Cerebellar nuclear complex (tissue), 1 donor: ENCODE data around the gene ETV4.

Experiments used
- DNase-seq, 2 experiments: peaks; one replicate each; lab custom pipeline; 2025; lab: John Stamatoyannopoulos, UW

ETV4 gene

DNA sequence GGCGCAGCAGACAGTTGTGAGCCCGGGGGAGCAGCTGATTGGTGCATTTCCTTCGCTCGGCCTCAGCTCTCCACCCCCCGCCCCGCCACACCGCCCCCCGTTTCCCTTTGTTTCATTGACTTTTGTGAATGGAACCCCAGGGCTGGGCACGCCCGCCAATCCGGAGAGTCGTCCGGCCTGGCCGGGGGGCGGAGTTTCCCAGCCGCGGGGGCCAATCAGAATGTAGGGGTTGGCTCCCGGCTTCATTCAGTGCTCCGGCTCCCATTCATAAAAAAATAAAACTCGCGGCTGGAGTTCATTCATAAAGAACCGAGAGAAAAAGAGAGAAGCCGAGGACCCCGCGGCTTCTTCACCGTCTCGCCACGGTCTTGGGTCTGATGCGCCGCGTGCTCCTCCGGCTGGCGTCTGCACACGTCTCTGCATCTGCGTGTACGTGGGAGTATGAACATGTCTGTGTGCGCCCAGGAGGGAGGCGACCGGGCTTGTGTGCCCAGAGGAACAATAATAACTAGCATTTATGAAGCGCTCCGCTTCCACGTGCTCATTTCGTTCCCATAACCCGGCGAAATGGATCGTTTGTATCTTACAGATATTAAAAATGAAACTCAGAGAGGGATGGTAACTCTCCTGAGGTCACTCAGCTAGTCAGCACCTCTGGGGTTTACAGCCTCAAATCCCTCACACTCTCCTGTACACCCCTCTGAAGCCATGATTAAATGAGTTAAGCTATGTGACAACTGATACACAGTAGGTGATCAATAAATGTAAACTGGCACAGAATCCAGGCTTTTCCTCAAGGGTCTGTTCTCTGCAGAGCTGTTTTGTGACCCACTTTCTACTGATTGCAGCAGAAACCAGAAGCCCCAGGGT lies at the start of gene ETV4:
Gene ETV4, minus strand, starts transcription at position 22 of the 870 bp plus-strand sequence. CDS start 723 bp downstream, outside the sequence.
- DNase-seq = peak in 1 of 2 experiments; percentile 58

DNA sequence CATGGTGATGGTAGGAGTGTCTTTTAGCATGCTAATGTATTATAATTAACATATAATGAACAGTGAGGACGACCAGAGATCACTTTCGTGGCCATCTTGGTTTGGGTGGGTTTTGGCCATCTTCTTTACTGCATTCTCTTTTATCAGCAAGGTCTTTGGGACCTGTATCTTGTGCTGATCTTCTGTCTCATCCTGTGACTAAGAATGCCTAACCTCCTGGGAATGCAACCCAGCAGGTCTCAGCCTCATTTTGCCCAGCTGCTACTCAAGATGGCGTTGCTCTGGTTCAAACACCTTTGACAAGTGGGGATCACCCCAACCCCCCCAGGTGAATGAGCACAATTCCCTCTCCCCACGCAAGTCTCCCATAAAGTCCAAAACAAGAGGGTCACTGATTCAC lies 49.3 kb upstream of the ETV4 start:
- DNase-seq = no peak

GRCh38 chr17:43591779-43592562 lies 45.8 kb upstream of the ETV4 start:
- DNase-seq = no peak

DNA sequence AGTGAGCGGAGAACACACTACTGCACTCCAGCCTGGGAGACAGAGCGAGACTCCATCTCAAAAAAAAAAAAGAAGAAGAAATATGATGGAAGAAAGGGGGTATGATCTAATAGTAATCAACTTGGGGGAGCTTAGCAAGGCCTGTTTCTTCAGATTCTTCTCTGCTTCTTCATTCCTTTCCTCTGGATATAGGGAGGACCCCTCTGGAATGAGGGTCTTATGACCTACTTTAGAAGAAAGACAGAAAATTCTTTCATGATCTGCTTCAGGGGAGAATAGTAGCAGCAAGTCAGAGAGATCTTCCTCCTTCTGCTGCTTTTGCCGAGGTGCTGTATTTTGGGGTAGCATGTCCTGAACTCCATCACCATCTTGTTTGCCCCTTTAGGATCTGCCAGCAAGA lies 44.9 kb upstream of the ETV4 start:
- no peak for DNase-seq

DNA sequence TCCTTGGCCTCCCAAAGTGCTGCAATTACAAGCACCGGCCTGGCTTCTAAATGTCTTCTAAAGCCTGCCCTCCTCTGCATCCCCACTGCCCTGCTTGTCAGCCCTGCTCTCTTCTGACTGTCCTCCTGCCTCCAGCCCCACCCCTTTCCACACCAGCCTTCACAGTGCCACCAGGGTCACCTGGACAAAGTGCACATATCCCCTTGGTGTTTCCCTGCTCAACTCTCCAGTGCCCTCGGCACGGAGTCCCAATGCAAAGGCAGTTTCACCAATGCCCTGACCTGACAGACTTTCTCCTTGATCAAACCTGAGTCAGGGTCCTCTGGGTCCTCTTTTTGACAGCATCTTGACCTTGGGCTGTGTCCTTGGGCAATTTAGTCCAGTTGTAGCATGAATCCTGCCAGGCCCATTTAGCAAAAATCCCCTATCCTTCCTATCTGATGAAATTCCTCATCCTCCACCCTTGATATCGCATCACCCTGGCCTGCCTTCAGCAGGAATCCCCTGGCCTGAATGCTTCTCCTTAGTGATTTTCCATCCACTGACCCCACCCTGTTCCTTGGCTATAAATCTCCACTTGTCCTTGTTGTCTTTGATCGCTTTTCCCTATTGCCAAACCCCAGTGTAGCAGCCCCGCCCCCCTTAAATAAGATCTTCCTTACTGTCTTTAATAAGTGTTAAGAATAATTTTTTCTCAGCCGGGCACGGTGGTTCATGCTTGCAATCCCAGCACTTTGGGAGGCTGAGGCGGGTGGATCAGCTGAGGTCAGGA lies 42.7 kb upstream of the ETV4 start:
- DNase-seq = no peak

DNA sequence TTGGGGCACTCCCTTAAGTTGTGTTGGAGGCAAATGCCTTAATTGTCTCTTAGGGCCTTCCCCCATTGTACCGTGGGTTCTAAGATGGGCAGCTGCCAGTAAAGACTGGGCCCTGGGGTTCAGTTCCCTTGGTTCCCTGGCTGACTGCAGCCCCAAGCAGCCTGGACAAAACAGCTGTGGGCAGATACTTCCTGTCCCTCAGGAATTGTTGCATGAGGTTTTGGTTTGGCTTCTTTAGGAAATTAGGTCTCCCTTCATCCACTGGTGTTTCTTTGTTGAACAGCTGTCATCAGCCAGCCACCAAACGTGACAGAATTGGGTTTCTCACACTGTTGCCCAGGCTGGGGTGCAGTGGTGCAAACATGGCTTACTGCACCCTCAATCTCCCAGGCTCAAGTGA lies 42.0 kb upstream of the ETV4 start:
- no peak for DNase-seq

DNA sequence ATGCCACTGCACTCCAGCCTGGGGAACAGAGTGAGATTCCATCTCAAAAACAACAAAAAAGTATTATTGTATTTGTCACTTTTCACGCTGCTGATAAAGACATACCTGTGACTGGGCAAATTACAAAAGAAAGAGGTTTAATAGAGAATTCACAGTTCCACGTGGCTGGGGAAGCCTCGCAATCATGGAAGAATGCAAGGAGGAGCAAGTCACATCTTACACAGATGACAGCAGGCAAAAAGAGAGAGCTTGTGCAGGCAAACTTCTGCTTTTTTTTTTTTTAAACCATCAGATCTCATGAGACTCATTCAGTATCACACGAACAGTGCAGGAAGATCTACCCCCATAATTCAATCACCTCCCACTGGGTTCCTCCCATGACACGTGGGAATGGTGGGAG lies 41.5 kb upstream of the ETV4 start:
- DNase-seq = no peak

DNA sequence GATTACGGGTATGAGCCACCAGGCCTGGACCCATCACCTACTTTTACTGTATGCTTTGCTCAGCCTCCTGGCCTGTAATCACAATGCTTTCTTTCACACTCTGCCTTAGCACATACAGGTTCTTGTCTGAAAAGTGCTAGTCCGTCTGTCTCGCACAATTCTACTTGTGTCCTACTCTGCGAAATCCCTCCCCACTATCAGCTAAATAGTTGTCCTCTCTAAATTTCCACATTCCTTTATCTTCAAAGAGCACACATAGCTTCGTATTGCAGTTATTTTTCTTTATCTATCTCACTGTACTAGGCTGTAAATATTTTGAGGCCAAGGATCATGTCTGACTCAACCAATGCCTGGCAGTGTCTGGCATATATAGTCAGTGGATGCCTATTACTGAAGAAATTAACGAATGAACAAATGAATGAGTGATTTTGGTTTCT lies 38.5 kb upstream of the ETV4 start:
- no peak for DNase-seq

DNA sequence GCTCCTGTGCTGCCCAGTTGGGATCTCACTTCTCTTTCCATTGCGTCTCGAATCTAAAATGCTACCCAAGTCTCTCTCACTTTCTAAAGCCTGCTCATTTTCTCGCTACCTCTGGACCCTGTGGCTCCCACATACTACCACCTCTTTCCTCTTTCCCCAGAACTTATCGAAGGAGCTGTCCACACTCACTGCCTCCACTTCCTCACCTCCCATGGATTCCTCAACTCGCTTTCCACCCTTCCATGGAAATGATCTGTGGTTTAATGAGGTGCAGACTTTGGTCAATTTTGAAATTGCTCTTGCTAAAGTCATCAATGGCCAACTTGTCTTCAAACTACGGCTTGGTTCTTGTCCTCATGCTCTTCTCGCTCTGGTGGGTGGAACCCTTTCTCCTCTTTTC lies 37.2 kb upstream of the ETV4 start:
- DNase-seq = no peak

GRCh38 chr17:43581613-43582012 lies 35.5 kb upstream of the ETV4 start:
- DNase-seq = no peak

GRCh38 chr17:43581130-43581529 lies 35.0 kb upstream of the ETV4 start:
- DNase-seq = no peak

DNA sequence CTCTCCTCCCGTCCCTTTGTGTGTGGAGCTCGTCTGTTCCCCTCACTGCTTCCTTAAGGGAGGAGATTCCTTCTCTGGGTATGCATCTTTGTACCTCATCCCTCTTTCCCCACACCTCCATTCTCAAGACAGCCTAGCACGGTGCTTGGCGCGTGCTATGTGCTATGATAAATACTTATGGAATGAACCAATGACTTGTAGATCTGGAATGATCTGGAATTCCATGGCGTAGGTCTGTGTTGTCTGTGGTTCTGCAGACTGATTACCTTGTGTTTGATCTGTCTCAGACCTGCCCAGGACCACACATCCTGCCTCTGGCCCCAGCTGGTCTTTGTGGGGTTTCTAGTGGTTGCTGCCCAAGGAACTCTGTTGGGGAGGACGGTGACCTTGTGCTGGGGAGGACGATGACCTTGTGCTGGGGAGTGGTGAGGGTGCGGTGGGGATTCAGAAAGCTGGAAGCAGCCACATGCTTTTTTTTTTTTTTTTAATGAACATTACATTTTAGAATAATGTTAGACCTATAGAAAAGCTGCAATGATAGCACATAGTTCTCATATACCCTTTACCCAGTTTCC lies 33.5 kb upstream of the ETV4 start:
- no peak for DNase-seq

GRCh38 chr17:43578699-43579565 lies 32.8 kb upstream of the ETV4 start:
- DNase-seq = no peak

DNA sequence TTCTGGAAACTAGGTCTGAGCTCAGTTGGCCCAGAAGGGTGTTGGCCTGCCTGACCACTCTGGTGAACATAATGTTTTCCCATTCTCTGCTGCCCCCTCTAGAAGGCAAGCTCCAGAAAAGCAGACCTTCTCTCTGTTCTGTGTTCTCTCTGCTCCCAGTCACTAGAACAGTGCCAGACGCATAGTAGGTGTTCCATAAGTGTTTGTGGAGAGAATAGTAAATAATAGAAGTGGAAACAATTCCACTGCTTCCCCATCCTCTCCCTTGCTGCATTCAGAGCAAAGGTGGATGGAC lies 32.2 kb upstream of the ETV4 start:
- DNase-seq = no peak

- no peak for DNase-seq
Observed at GRCh38 chr17:43577664-43578403, 31.7 kb upstream of the ETV4 start.

DNA sequence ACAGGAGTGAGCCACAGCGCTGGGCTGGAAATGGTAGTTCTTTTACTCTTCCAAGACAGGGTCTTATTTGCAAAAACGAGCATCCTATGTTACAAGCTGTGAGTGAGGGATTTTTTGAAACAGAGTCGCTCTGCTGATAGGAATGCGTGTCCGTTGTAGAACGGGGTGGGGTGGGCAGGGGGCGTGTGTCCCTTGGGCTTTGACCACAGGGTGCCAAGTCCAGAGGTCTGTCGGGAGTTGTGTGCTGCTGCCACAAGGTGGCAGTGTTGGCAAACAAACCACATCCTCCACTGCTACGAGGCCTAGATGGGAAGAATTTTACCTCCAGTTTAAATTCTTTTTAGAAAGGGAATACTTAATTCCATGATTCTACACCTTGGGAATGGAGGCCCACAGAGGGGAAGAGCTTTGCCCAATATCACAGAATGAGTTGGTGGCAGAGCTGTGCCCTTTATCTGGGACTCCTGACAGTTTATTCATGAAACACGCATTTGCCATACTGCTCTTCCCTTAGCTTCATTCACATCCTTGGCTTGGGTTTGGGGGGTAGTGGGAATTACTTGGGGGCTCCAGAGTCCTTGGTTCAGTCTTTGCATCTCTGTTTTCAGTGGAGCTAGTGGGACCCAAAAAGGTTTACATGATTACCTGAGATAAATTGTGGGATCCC lies 30.6 kb upstream of the ETV4 start:
- DNase-seq = peak in 1 of 2 experiments; percentile 18

- DNase-seq = no peak
Observed at GRCh38 chr17:43574896-43575525, 28.9 kb upstream of the ETV4 start.

DNA sequence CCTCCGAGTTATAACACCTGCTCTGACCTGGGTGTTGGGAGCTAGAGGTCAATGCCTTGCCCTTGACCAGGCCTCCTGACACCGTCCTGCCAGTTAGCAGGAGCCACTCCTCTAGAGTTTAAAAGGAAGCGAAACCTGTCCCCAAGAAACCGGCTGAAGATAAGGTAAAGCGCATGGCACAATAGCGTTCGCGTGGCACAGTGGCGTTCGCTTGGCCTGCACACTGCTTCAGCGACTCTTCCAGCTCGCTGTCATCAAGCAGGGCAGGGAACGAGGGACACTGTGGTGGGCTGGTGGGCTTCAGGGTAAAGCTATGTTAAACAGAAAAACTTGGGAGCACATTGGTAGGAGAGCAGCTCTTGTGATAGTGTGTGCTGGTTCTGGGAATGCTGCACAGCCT lies 28.2 kb upstream of the ETV4 start:
- DNase-seq = no peak

GRCh38 chr17:43573579-43574321 lies 27.6 kb upstream of the ETV4 start:
- no peak for DNase-seq
